OCI-LY7 (cell line): Measurements from ENCODE around the gene HAPSTR1. TPM values are rescaled to one million over a fixed set of nuclear protein-coding genes. Genes with fewer than 3 reads are reported as not detected.
A peak's percentile ranks its signal among the peaks of the same experiment; 100 is the strongest.

Source experiments
- BruUV-seq: library from RNA; stranded (reverse); fragments of 400-500 nt; replicated peaks from 2 replicates; lab custom pipeline; 2021; lab: Mats Ljungman, UMichigan
- CTCF ChIA-PET: fragments of 300-600 bp; sonication (Branson Sonifier 250); formaldehyde crosslinking; loops from one replicate; lab custom pipeline; 2022; ENCODE audit warnings: antibody characterized with exemption; ENCODE audit not compliant: unreplicated experiment; lab: Charles Lee
- POLR2A ChIA-PET: fragments of 300-600 bp; sonication (Branson Sonifier 250); formaldehyde crosslinking; loops from one replicate; lab custom pipeline; 2022; ENCODE audit warnings: antibody characterized with exemption; lab: Charles Lee
- DNase-seq: peaks from one replicate; pipeline ENCODE4 v3.0.0-alpha.2; 2015; ENCODE audit warnings: low spot score
- H2AFZ ChIP-seq: fragments of 200-600 bp; sonication (generic), shearing (Covaris generic); 2 replicates; pipeline ENCODE4 v1.6.1; 2014; ENCODE audit warnings: mild to moderate bottlenecking, antibody characterized with exemption, low read length, moderate library complexity
- H3K27ac ChIP-seq: fragments of 200-600 bp; sonication (generic); 2 replicates; pipeline ENCODE4 v1.5.1; 2014; ENCODE audit warnings: mixed run types, low read depth, mild to moderate bottlenecking, moderate library complexity, low read length, inconsistent platforms; ENCODE audit not compliant: poor library complexity, severe bottlenecking
- H3K36me3 ChIP-seq: fragments of 200-600 bp; sonication (generic); 2 replicates; pipeline ENCODE4 v1.6.1; 2014; ENCODE audit warnings: mild to moderate bottlenecking, antibody characterized with exemption, low read length, moderate library complexity, mixed read lengths; ENCODE audit not compliant: insufficient read depth
- H3K4me1 ChIP-seq: fragments of 200-600 bp; sonication (generic); 2 replicates; pipeline ENCODE4 v1.5.1; 2014; ENCODE audit warnings: mild to moderate bottlenecking, low read length; ENCODE audit not compliant: insufficient read depth, poor library complexity, severe bottlenecking
- H3K4me2 ChIP-seq: fragments of 200-600 bp; sonication (generic); 2 replicates; pipeline ENCODE4 v1.6.1; 2014; ENCODE audit warnings: mild to moderate bottlenecking, low read length
- H3K4me3 ChIP-seq: fragments of 200-600 bp; sonication (generic); 2 replicates; pipeline ENCODE4 v1.5.1; 2014; ENCODE audit warnings: mild to moderate bottlenecking, low read depth, low read length; ENCODE audit not compliant: poor library complexity, severe bottlenecking
- H3K79me2 ChIP-seq: fragments of 200-600 bp; sonication (generic); 2 replicates; pipeline ENCODE4 v1.6.1; 2016; ENCODE audit warnings: low read depth, mild to moderate bottlenecking, low read length, moderate library complexity, mixed read lengths; ENCODE audit not compliant: insufficient read depth
- H3K9me2 ChIP-seq: fragments of 200-600 bp; sonication (generic); 2 replicates; pipeline ENCODE4 v1.6.1; 2016; ENCODE audit warnings: mild to moderate bottlenecking, low read length, mixed read lengths; ENCODE audit not compliant: insufficient read depth
- H3K9me3 ChIP-seq: fragments of 200-600 bp; sonication (generic); 2 replicates; pipeline ENCODE4 v1.6.1; 2014; ENCODE audit warnings: mild to moderate bottlenecking, mixed run types, low read length, mixed read lengths
- H4K20me1 ChIP-seq: fragments of 200-600 bp; sonication (generic); 2 replicates; pipeline ENCODE4 v1.6.1; 2014; ENCODE audit warnings: mild to moderate bottlenecking, antibody characterized with exemption, low read length, moderate library complexity, mixed read lengths; ENCODE audit not compliant: insufficient read depth
- CTCF ChIP-seq: fragments of 200-600 bp; sonication (generic); conservative IDR thresholded peaks from 2 replicates; pipeline ENCODE4 v1.5.1; 2014; ENCODE audit warnings: mild to moderate bottlenecking, antibody characterized with exemption, low read length, moderate library complexity, mixed read lengths
- EZH2phosphoT487 ChIP-seq: fragments of 200-600 bp; sonication (generic); IDR thresholded peaks from 2 replicates; pipeline ENCODE4 v1.6.1; 2018; ENCODE audit warnings: low read depth, borderline replicate concordance, mild to moderate bottlenecking, mixed run types, antibody characterized with exemption, low read length, moderate library complexity, mixed read lengths
- intact Hi-C: fragments of 100-400 bp; cut with micrococcal nuclease; formaldehyde crosslinking; loops from one replicate; pipeline ENCODE4 v1.10.0; 2022; ENCODE audit not compliant: unreplicated experiment
- total RNA-seq, 2 experiments: library from RNA; depleted of rRNA in 1 of 2; stranded (reverse); fragments of >200 nt in 1 of 2; shearing (Covaris generic) in 1 of 2; gene quantifications; 2 replicates each; pipeline ENCODE4 v1.2.3, GENCODE V29; 2014 to 2022

HAPSTR1 gene
- total RNA-seq, 2 experiments from 2014 or later, result 50.9 to 71.5 TPM

DNA sequence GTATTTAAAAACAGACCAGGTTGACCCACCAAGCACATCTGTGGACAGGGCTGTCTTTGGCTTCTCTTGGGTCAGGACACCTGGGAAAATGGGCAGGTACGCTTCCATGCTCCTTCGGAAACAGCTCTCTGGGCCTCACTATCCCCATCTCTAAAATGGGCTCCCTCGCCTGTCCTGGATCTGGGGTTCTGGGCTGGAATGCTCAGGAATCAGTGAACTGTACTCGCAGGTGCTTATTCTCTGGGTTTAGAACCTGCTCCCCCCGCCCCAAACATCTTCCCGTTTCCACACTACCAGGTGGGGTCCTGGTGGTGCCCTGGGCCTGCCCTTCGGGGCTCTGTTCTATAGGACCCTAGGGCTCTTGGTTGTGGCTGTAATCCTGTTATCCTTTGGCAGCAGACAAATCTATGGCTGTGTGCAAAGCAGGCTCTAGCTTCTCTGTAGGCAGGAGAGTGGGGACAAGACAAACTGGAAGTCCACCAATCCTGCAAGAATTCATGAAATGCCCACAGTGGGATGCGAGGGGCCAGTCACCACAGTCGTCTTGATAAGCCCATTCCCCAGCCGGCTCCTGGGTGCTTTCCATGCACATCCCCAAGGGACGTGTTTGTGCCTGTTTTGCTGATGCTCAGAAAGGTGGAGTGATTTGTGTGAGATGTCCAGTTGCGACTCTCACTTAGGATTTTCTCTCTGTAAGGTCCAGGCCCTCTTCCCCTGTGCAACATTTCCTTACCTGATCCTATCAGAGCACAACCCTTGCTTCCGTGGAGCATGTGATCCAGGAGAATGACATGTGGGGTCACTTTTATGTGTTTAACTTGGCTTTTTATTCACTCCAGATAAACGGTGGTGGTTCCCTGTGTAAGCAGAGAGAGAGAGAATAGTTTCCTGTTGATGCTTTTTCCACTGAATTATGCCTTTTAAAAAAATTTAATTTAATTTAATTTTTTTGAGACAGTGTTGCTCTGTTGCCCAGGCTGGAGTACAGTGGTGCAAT, 37.2 kb downstream of the HAPSTR1 start:
- Histone ChIP-seq H3K36me3 (peaks cover 5% of the 10 kb centered on the region; the same call in 1 of the 2 replicates), H3K9me3 (no peaks in the 10 kb centered on the region), H2AFZ (no peak overlapping the region), H3K4me2 (no peak overlapping the region), H3K27ac (no peak overlapping the region), H4K20me1 (no peaks in the 10 kb centered on the region), H3K9me2 (no peaks in the 10 kb centered on the region), H3K79me2 (no peaks in the 10 kb centered on the region), H3K4me1 (peaks cover 24% of the 10 kb centered on the region), H3K4me3 (no peak overlapping the region)
- POLR2A ChIA-PET, result interaction anchor here (1.0 kb wide), 2 partner anchors 38 to 257 kb away, joined by 3 read pairs; no protein-coding TSS in a partner anchor
- DNase-seq, result no peak
- intact Hi-C loops, result no loop called here
- no TSS peak for BruUV-seq
- no peak for TF ChIP-seq CTCF
- TF ChIP-seq EZH2phosphoT487, result no peak
- CTCF ChIA-PET, result no interaction called here

DNA sequence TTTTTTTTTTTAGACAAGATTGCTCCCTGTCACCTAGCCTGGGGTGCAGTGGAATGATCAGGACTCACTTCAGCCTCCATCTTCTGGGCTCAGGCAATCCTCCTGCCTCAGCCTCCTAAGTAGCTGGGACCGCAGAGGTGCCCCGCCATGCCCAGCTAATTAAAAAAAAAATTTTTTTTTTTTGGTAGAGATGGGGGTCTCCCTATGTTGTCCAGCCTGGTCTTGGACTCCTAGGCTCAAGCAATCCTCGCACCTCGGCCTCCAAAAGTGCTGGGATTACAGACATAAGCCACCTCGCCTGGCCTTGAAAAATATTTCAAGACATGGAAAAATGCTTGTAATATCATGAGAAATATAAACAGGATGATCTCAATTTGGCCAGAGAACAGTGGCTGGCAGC, 42.9 kb downstream of the HAPSTR1 start:
- Histone ChIP-seq H3K4me2 (peak overlapping the region; percentile 66), H3K4me3 (no peak overlapping the region), H3K27ac (peak overlapping the region; percentile 62), H3K79me2 (no peaks in the 10 kb centered on the region), H3K9me3 (no peaks in the 10 kb centered on the region), H4K20me1 (no peaks in the 10 kb centered on the region), H3K9me2 (no peaks in the 10 kb centered on the region), H2AFZ (no peak overlapping the region), H3K36me3 (no peaks in the 10 kb centered on the region), H3K4me1 (peaks cover 43% of the 10 kb centered on the region)
- ChIA-PET POLR2A (interaction anchor here (0.6 to 0.9 kb wide), 4 partner anchors 17 to 391 kb away, joined by 3 to 4 read pairs (median 3); no protein-coding TSS in a partner anchor), CTCF (interaction anchor here (0.7 kb wide), 1 partner anchor 126 kb away, joined by 4 read pairs; no protein-coding TSS in a partner anchor)
- no peak for DNase-seq
- BruUV-seq, result no TSS peak
- intact Hi-C loops, result loop anchor here (1.0 to 10.0 kb wide), 6 partner anchors 80 to 474 kb away; partner anchors contain the start of genes PMM2, TMEM186 and USP7
- TF ChIP-seq EZH2phosphoT487 (no peak), CTCF (no peak)
